ENCODE results near the gene LPGAT1.
"Not testable (repeated sequence)": the region's sequence is repeated elsewhere in the genome, so short reads cannot be mapped to it uniquely, and the experiment has no call there.

The LPGAT1 gene

DNA sequence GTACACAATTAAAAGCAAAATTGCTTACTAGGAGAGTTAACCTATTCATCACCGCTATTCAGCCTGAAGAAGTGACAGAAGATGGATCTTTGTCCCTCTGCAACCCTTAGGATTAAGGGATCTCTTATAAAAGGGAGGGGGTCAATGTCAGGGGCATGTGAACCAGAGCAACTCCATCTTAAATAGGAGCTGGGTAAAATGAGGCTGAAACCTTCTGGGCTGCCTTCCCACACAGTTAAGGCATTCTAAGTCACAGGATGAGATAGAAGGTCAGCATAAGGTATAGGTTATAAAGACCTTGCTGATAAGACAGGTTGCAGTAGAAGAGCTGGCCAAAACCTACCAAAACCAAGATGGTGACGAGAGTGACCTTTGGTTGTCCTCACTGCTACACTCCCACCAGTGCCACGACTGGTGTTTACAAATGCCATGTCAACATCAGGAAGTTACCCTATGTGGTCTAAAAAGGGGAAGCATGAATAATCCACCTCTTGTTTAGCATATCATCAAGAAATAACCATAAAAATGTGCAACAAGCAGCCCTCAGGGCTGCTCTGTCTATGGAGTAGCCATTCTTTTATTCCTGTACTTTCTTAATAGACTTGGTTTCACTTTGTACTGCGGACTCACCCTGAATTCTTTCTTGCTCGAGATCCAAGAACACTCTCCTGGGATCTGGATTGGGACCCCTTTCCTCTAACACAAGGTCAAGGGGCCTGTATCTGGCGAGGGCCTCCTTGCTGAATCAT lies 119.8 kb downstream of the LPGAT1 start:
- FAIRE-seq (no peak), DNase-seq (ENCODE audit: extremely low spot score, insufficient read length, low read depth) (no peak)

GRCh38 chr1:211708926-211709325 lies 121.6 kb downstream of the LPGAT1 start:
- FAIRE-seq, result no peak

DNA sequence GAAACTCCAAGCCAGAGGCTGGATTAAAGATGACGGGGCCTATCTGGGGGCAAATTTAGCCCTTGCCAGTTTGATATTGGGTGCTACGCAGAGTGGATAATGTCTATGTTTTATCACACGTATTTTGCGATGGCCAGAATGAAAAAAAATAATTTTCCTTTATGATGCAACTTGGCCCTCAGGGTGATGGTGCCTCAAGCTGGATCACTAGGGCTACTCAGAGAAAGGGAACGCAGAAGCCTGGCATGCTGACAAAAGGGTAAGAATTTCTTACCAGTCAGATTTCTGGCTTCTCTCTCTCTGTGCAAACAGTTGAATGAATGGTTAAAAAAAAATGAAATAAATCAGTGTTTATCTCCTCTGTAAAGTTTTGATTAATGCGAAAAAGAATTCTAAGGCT lies 122.6 kb downstream of the LPGAT1 start:
- FAIRE-seq (no peak), DNase-seq (ENCODE audit: extremely low spot score, insufficient read length, low read depth) (no peak)

More at GRCh38 chr1:211708926-211709325, 121.6 kb downstream of the LPGAT1 start:
- DNase-seq (ENCODE audit: extremely low spot score, insufficient read length, low read depth), result no peak

DNA sequence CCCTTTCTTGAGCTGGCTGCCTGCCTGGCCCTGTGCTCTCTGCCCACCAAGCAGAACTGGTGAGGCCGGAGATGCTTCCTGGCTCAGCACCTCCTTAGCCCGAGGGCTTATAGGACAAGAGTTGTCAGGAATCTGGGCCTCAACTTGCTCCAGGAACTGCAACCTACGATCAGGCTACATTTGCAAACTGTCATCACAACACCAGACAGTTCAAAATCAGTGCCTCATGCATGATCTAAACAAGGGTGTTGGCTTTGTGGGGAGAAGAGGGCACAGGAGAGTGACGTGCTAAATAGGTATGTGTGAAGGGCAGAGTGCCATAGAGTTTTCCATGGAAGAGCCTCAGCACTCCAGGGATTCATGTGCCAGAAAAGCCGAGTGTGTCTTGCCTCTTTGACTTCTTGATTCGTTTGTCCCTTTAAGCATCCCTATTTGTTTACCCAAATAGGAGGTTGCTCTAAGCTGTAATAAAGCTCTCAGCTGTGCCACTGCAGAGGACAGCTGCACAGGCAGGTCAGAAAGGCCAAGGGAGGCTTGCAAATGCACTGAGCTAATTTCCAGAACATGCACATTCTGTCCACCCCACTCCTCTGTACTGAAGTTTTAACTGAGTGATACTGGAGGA lies 125.0 kb downstream of the LPGAT1 start:
- FAIRE-seq (no peak), DNase-seq (ENCODE audit: extremely low spot score, insufficient read length, low read depth) (no peak)

DNA sequence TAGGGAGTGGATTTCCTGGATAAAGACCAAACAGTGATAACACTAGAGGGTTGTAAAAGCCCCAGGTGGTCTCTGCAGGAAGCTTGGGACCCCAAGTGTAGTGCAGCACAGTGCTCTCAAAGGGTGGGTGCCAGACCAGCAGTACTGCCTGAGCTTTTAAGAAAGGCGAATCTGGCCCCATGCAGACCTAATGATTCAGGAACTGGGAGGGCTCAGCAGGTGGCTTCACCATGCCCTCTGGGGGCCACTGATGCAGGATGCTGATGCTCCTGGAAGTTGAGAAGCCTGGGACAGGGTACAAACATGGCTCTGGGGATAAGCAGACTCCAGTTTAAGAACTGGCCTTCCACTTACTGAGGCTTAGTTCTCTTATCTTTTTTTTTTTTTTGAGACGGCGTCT lies 126.0 kb downstream of the LPGAT1 start:
- DNase-seq (ENCODE audit: extremely low spot score, insufficient read length, low read depth) (no peak), FAIRE-seq (no peak)

DNA sequence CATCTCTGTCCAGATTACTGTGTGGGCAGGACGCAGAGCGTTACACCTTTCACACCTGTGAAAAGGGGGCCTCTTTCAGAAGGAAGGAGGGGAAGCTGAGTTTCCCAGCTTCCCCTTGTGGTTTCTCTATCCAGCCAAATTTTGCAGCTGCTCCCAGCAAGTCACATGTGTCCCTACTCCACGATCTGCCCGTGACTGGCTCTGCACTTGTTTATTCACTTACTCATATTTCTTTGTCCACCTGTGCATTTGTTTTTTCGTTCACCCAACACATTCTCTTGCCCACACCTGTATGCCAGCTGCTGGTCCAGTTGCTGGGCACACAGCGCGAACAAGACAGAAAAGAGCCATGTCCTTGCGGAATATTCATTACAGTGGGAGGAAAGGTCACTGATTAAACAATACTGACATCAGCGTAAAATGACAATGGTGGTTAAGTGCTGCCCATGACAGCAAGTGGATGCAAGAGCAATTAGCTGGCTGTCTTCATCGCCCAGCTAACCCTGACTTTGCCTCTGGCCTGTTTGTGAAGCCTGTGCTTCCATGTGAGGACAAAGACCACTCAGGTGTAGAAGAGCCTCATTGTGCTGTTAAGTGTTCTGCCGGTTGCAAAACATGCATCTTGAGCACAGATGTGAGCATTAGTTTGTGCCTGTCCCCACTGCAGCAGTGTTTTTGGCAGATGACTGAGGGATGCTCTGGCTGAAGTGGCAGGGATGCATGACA lies 126.6 kb downstream of the LPGAT1 start:
- FAIRE-seq (no peak), DNase-seq (ENCODE audit: extremely low spot score, insufficient read length, low read depth) (no peak)

GRCh38 chr1:211701733-211702132 lies 128.8 kb downstream of the LPGAT1 start:
- no peak for FAIRE-seq
- no peak for DNase-seq (ENCODE audit: extremely low spot score, insufficient read length, low read depth)

- no peak for FAIRE-seq
These were observed 131.5 kb downstream of the LPGAT1 start for GRCh38 chr1:211699059-211699458.

GRCh38 chr1:211698161-211699026 lies 132.2 kb downstream of the LPGAT1 start:
- FAIRE-seq, result peak; percentile 91
- peak; percentile 58 for DNase-seq (ENCODE audit: extremely low spot score, insufficient read length, low read depth)

More at GRCh38 chr1:211699059-211699458, 131.5 kb downstream of the LPGAT1 start:
- no peak for DNase-seq (ENCODE audit: extremely low spot score, insufficient read length, low read depth)

GRCh38 chr1:211697356-211697755 lies 133.2 kb downstream of the LPGAT1 start:
- DNase-seq (ENCODE audit: extremely low spot score, insufficient read length, low read depth) (peak; percentile 44), FAIRE-seq (peak; percentile 96)

GRCh38 chr1:211695135-211695816 lies 135.3 kb downstream of the LPGAT1 start:
- FAIRE-seq (peak; percentile 98), DNase-seq (ENCODE audit: extremely low spot score, insufficient read length, low read depth) (no peak)

GRCh38 chr1:211693911-211694310 lies 136.7 kb downstream of the LPGAT1 start:
- not testable (repeated sequence) for FAIRE-seq; DNase-seq (ENCODE audit: extremely low spot score, insufficient read length, low read depth)

All from GM18507 (cell line).